OCI-LY1 (cell line): ENCODE results near the gene LELP1.

ENCODE experiments used
- H2AFZ ChIP-seq: fragments of 200-600 bp; sonication (generic), shearing (Covaris generic); 2 replicates; pipeline ENCODE4 v1.6.0; 2014; ENCODE audit warnings: antibody characterized with exemption, mild to moderate bottlenecking, low read length
- H3F3A ChIP-seq: fragments of 200-600 bp; sonication (generic), shearing (Covaris generic); 2 replicates; pipeline ENCODE4 v1.6.0; 2014; ENCODE audit warnings: mild to moderate bottlenecking, antibody characterized with exemption, low read length, moderate library complexity; ENCODE audit not compliant: insufficient read depth
- H3K27ac ChIP-seq: fragments of 200-600 bp; sonication (generic); 2 replicates; pipeline ENCODE4 v1.5.1; 2014; ENCODE audit warnings: low read length, mixed run types, mild to moderate bottlenecking, low read depth; ENCODE audit not compliant: poor library complexity, severe bottlenecking
- H3K27me3 ChIP-seq: fragments of 200-600 bp; sonication (generic); 2 replicates; pipeline ENCODE4 v1.6.0; 2014; ENCODE audit warnings: antibody characterized with exemption, mild to moderate bottlenecking, low read length, moderate library complexity; ENCODE audit not compliant: insufficient read depth
- H3K36me3 ChIP-seq: fragments of 200-600 bp; sonication (generic); 2 replicates; pipeline ENCODE4 v1.6.1; 2014; ENCODE audit warnings: mild to moderate bottlenecking, antibody characterized with exemption, low read length, moderate library complexity, mixed read lengths; ENCODE audit not compliant: insufficient read depth
- H3K4me1 ChIP-seq: fragments of 200-600 bp; sonication (generic); 2 replicates; pipeline ENCODE4 v1.5.1; 2014; ENCODE audit warnings: mild to moderate bottlenecking, low read length, moderate library complexity; ENCODE audit not compliant: insufficient read depth, severe bottlenecking
- H3K4me2 ChIP-seq: fragments of 200-600 bp; sonication (generic), shearing (Covaris generic); 2 replicates; pipeline ENCODE4 v1.6.1; 2014; ENCODE audit warnings: low read length
- H3K4me3 ChIP-seq: fragments of 200-600 bp; sonication (generic); 2 replicates; pipeline ENCODE4 v1.5.1; 2014; ENCODE audit warnings: low read length, low read depth, mild to moderate bottlenecking, mixed read lengths; ENCODE audit not compliant: poor library complexity, severe bottlenecking
- H3K79me2 ChIP-seq: fragments of 200-600 bp; shearing (Covaris generic); 2 replicates; pipeline ENCODE4 v1.6.1; 2016; ENCODE audit warnings: mixed run types, low read length, mixed read lengths; ENCODE audit not compliant: insufficient read depth
- H3K9ac ChIP-seq: fragments of 200-600 bp; sonication (generic), shearing (Covaris generic); 2 replicates; pipeline ENCODE4 v1.6.1; 2014; ENCODE audit warnings: mild to moderate bottlenecking, low read length, mixed read lengths
- H3K9me2 ChIP-seq: fragments of 200-600 bp; sonication (generic), shearing (Covaris generic); 2 replicates; pipeline ENCODE4 v1.6.1; 2014; ENCODE audit warnings: low read depth, mild to moderate bottlenecking, low read length, mixed read lengths
- H3K9me3 ChIP-seq: fragments of 200-600 bp; shearing (Covaris generic); 2 replicates; pipeline ENCODE4 v1.6.1; 2014; ENCODE audit warnings: low read length, mixed read lengths
- H4K20me1 ChIP-seq: fragments of 200-600 bp; sonication (generic), shearing (Covaris generic); 2 replicates; pipeline ENCODE4 v1.6.0; 2016; ENCODE audit warnings: mild to moderate bottlenecking, low read length; ENCODE audit not compliant: insufficient read depth
- EZH2 ChIP-seq: fragments of 200-600 bp; sonication (generic), shearing (Covaris generic); IDR thresholded peaks from 2 replicates; pipeline ENCODE4 v1.8.0; 2017; ENCODE audit warnings: borderline replicate concordance, mixed run types, mild to moderate bottlenecking, antibody characterized with exemption, low read length, moderate library complexity, mixed read lengths
- TF ChIP-seq, protein P1 (sequence below): fragments of 200-600 bp; sonication (generic), shearing (Covaris generic); IDR thresholded peaks from 2 replicates; pipeline ENCODE4 v1.5.1; 2017; ENCODE audit warnings: mild to moderate bottlenecking, antibody characterized with exemption, low read length, moderate library complexity, mixed read lengths

Gene LELP1

DNA sequence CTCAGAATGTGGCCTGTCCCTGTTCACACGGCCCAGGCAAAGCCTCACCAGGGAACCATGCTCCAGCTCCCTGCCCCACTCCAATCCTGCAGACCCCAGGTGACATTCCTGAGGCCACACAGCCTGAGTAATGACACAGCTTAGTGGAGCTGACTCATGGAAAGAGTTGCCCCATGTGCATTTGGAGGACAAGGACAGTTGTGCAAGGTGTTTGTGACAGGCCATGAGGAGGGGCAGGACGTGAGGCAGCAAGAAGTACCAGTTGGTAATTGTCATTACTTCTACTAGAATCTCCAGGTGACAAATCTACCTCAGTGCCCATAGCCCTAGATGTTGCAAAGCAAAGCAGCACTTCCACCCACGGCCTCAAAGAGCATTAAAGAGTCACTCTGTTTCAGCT lies 29.3 kb downstream of the LELP1 start:
- no peaks in the 10 kb centered on the region for H3F3A ChIP-seq
- no peak overlapping the region for H3K4me2 ChIP-seq
- no peak overlapping the region for H2AFZ ChIP-seq
- H3K9me3 ChIP-seq: no peaks in the 10 kb centered on the region
- H4K20me1 ChIP-seq: no peaks in the 10 kb centered on the region
- TF ChIP-seq EZH2: no peak
- TF ChIP-seq, protein P1, sequence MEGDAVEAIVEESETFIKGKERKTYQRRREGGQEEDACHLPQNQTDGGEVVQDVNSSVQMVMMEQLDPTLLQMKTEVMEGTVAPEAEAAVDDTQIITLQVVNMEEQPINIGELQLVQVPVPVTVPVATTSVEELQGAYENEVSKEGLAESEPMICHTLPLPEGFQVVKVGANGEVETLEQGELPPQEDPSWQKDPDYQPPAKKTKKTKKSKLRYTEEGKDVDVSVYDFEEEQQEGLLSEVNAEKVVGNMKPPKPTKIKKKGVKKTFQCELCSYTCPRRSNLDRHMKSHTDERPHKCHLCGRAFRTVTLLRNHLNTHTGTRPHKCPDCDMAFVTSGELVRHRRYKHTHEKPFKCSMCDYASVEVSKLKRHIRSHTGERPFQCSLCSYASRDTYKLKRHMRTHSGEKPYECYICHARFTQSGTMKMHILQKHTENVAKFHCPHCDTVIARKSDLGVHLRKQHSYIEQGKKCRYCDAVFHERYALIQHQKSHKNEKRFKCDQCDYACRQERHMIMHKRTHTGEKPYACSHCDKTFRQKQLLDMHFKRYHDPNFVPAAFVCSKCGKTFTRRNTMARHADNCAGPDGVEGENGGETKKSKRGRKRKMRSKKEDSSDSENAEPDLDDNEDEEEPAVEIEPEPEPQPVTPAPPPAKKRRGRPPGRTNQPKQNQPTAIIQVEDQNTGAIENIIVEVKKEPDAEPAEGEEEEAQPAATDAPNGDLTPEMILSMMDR: no peak
- H3K27ac ChIP-seq: no peak overlapping the region
- H3K27me3 ChIP-seq: no peaks in the 10 kb centered on the region
- H3K9me2 ChIP-seq: no peaks in the 10 kb centered on the region
- H3K4me1 ChIP-seq: no peaks in the 10 kb centered on the region
- H3K4me3 ChIP-seq: no peak overlapping the region
- H3K36me3 ChIP-seq: no peaks in the 10 kb centered on the region
- H3K9ac ChIP-seq: no peak overlapping the region
- H3K79me2 ChIP-seq: no peaks in the 10 kb centered on the region

DNA sequence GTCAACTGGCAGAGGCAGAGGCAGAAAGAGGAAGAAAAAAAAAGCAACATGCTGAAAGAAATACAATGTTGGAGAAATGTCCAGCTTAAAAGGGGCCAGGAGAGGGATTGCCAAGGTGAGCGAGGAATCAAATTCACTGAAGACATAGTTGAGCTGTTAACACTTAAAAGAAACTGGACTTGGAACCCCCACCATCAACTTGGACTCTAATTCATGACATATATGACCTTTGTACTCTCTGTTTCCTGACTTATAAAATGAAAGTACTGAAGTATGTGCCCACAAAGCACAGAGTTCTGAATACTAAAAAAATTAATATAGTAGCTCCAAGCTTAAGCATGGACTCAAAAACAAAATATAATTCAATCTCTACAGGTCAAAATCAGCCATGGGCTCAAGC lies 30.2 kb downstream of the LELP1 start:
- Histone ChIP-seq H3K9ac (no peak overlapping the region), H3K27me3 (no peaks in the 10 kb centered on the region), H3F3A (no peaks in the 10 kb centered on the region), H3K4me3 (no peak overlapping the region), H2AFZ (no peak overlapping the region), H3K27ac (no peak overlapping the region), H3K79me2 (no peaks in the 10 kb centered on the region), H3K4me1 (no peaks in the 10 kb centered on the region), H3K9me3 (no peaks in the 10 kb centered on the region), H3K36me3 (no peaks in the 10 kb centered on the region), H3K9me2 (no peaks in the 10 kb centered on the region), H3K4me2 (no peak overlapping the region), H4K20me1 (no peaks in the 10 kb centered on the region)
- TF ChIP-seq EZH2: no peak
- TF ChIP-seq, protein P1: no peak

DNA sequence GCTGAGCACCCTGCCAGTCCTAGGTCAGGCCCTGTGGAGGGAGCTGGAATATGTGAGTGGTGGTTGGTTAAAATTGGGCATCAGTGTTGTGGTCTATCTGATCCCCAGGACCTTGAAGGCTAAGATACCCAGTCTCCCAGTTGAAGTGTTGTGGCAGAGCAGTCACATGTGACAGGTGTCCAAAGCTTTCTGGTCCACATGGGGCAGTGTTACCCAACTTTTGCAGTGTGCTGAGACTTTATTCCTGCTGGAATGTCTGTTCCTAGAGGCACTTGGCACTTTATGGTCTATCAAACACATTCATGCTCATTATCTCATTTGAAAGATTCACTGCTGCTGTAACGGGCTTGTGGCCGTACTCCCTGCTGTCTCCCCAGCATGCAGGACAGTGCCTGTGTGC lies 35.3 kb downstream of the LELP1 start:
- no peaks in the 10 kb centered on the region for H3K27me3 ChIP-seq
- no peak overlapping the region for H3K27ac ChIP-seq
- no peak overlapping the region for H2AFZ ChIP-seq
- H3K4me3 ChIP-seq: no peak overlapping the region
- no peaks in the 10 kb centered on the region for H3F3A ChIP-seq
- no peaks in the 10 kb centered on the region for H3K9me3 ChIP-seq
- no peaks in the 10 kb centered on the region for H3K4me1 ChIP-seq
- no peak overlapping the region for H3K9ac ChIP-seq
- no peak for TF ChIP-seq EZH2
- TF ChIP-seq, protein P1: no peak
- H4K20me1 ChIP-seq: no peaks in the 10 kb centered on the region
- no peaks in the 10 kb centered on the region for H3K36me3 ChIP-seq
- H3K79me2 ChIP-seq: no peaks in the 10 kb centered on the region
- no peaks in the 10 kb centered on the region for H3K9me2 ChIP-seq
- no peak overlapping the region for H3K4me2 ChIP-seq
